OCI-LY7 (cell line): ENCODE data around the gene KIFC1. TPM values are rescaled to one million over a fixed set of nuclear protein-coding genes. Genes with fewer than 3 reads are reported as not detected.

Source experiments
- BruUV-seq: library from RNA; stranded (reverse); fragments of 400-500 nt; replicated peaks from 2 replicates; lab custom pipeline; 2021; lab: Mats Ljungman, UMichigan
- CTCF ChIA-PET: fragments of 300-600 bp; sonication (Branson Sonifier 250); formaldehyde crosslinking; loops from one replicate; lab custom pipeline; 2022; ENCODE audit warnings: antibody characterized with exemption; ENCODE audit not compliant: unreplicated experiment; lab: Charles Lee
- POLR2A ChIA-PET: fragments of 300-600 bp; sonication (Branson Sonifier 250); formaldehyde crosslinking; loops from one replicate; lab custom pipeline; 2022; ENCODE audit warnings: antibody characterized with exemption; lab: Charles Lee
- DNase-seq: peaks from one replicate; pipeline ENCODE4 v3.0.0-alpha.2; 2015; ENCODE audit warnings: low spot score
- H2AFZ ChIP-seq: fragments of 200-600 bp; sonication (generic), shearing (Covaris generic); 2 replicates; pipeline ENCODE4 v1.6.1; 2014; ENCODE audit warnings: mild to moderate bottlenecking, antibody characterized with exemption, low read length, moderate library complexity
- H3K27ac ChIP-seq: fragments of 200-600 bp; sonication (generic); 2 replicates; pipeline ENCODE4 v1.5.1; 2014; ENCODE audit warnings: mixed run types, low read depth, mild to moderate bottlenecking, moderate library complexity, low read length, inconsistent platforms; ENCODE audit not compliant: poor library complexity, severe bottlenecking
- H3K36me3 ChIP-seq: fragments of 200-600 bp; sonication (generic); 2 replicates; pipeline ENCODE4 v1.6.1; 2014; ENCODE audit warnings: mild to moderate bottlenecking, antibody characterized with exemption, low read length, moderate library complexity, mixed read lengths; ENCODE audit not compliant: insufficient read depth
- H3K4me1 ChIP-seq: fragments of 200-600 bp; sonication (generic); 2 replicates; pipeline ENCODE4 v1.5.1; 2014; ENCODE audit warnings: mild to moderate bottlenecking, low read length; ENCODE audit not compliant: insufficient read depth, poor library complexity, severe bottlenecking
- H3K4me2 ChIP-seq: fragments of 200-600 bp; sonication (generic); 2 replicates; pipeline ENCODE4 v1.6.1; 2014; ENCODE audit warnings: mild to moderate bottlenecking, low read length
- H3K4me3 ChIP-seq: fragments of 200-600 bp; sonication (generic); 2 replicates; pipeline ENCODE4 v1.5.1; 2014; ENCODE audit warnings: mild to moderate bottlenecking, low read depth, low read length; ENCODE audit not compliant: poor library complexity, severe bottlenecking
- H3K79me2 ChIP-seq: fragments of 200-600 bp; sonication (generic); 2 replicates; pipeline ENCODE4 v1.6.1; 2016; ENCODE audit warnings: low read depth, mild to moderate bottlenecking, low read length, moderate library complexity, mixed read lengths; ENCODE audit not compliant: insufficient read depth
- H3K9me2 ChIP-seq: fragments of 200-600 bp; sonication (generic); 2 replicates; pipeline ENCODE4 v1.6.1; 2016; ENCODE audit warnings: mild to moderate bottlenecking, low read length, mixed read lengths; ENCODE audit not compliant: insufficient read depth
- H3K9me3 ChIP-seq: fragments of 200-600 bp; sonication (generic); 2 replicates; pipeline ENCODE4 v1.6.1; 2014; ENCODE audit warnings: mild to moderate bottlenecking, mixed run types, low read length, mixed read lengths
- H4K20me1 ChIP-seq: fragments of 200-600 bp; sonication (generic); 2 replicates; pipeline ENCODE4 v1.6.1; 2014; ENCODE audit warnings: mild to moderate bottlenecking, antibody characterized with exemption, low read length, moderate library complexity, mixed read lengths; ENCODE audit not compliant: insufficient read depth
- EZH2phosphoT487 ChIP-seq: fragments of 200-600 bp; sonication (generic); IDR thresholded peaks from 2 replicates; pipeline ENCODE4 v1.6.1; 2018; ENCODE audit warnings: low read depth, borderline replicate concordance, mild to moderate bottlenecking, mixed run types, antibody characterized with exemption, low read length, moderate library complexity, mixed read lengths
- intact Hi-C: fragments of 100-400 bp; cut with micrococcal nuclease; formaldehyde crosslinking; loops from one replicate; pipeline ENCODE4 v1.10.0; 2022; ENCODE audit not compliant: unreplicated experiment
- total RNA-seq, 2 experiments: library from RNA; depleted of rRNA in 1 of 2; stranded (reverse); fragments of >200 nt in 1 of 2; shearing (Covaris generic) in 1 of 2; gene quantifications; 2 replicates each; pipeline ENCODE4 v1.2.3, GENCODE V29; 2014 to 2022
- TF ChIP-seq, protein P1 (sequence below): fragments of 200-600 bp; sonication (generic); conservative IDR thresholded peaks from 2 replicates; pipeline ENCODE4 v1.5.1; 2014; ENCODE audit warnings: mild to moderate bottlenecking, antibody characterized with exemption, low read length, moderate library complexity, mixed read lengths

KIFC1 gene
- total RNA-seq, 2 experiments from 2014 or later = 138 to 167 TPM

DNA sequence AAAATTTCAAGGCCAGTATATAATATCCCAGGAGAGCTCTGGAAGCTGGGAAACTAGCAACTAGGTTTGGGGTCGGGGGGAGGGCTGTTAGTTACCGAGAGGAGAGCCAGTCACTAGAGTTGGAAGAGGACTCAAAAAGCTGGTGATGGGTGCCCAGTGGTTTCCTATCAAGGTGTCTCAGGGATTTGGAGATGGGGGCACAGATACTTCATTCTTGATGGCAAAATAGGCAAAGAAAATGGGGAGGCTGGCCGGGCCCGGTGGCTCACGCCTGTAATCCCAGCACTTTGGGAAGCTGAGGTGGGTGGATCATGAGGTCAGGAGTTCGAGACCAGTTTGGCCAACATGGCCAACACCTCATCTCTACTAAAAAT is 20.0 kb downstream of the KIFC1 start:
- Histone ChIP-seq H3K4me2 (peak overlapping the region; percentile 97), H3K4me3 (peak overlapping the region; percentile 81), H3K4me1 (peaks cover 55% of the 10 kb centered on the region), H3K9me2 (no peaks in the 10 kb centered on the region), H3K9me3 (no peaks in the 10 kb centered on the region), H3K27ac (peak overlapping the region; percentile 72), H2AFZ (no peak overlapping the region), H3K79me2 (peaks cover 14% of the 10 kb centered on the region; the same call in 1 of the 2 replicates), H3K36me3 (peaks cover 71% of the 10 kb centered on the region), H4K20me1 (peaks cover 2% of the 10 kb centered on the region; the same call in 1 of the 2 replicates)
- TF ChIP-seq, protein P1, sequence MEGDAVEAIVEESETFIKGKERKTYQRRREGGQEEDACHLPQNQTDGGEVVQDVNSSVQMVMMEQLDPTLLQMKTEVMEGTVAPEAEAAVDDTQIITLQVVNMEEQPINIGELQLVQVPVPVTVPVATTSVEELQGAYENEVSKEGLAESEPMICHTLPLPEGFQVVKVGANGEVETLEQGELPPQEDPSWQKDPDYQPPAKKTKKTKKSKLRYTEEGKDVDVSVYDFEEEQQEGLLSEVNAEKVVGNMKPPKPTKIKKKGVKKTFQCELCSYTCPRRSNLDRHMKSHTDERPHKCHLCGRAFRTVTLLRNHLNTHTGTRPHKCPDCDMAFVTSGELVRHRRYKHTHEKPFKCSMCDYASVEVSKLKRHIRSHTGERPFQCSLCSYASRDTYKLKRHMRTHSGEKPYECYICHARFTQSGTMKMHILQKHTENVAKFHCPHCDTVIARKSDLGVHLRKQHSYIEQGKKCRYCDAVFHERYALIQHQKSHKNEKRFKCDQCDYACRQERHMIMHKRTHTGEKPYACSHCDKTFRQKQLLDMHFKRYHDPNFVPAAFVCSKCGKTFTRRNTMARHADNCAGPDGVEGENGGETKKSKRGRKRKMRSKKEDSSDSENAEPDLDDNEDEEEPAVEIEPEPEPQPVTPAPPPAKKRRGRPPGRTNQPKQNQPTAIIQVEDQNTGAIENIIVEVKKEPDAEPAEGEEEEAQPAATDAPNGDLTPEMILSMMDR = no peak
- no peak for TF ChIP-seq EZH2phosphoT487
- intact Hi-C loops = loop anchor here (5.0 to 10.0 kb wide), 2 partner anchors 99 to 207 kb away; partner anchors contain the start of genes HSD17B8, RING1, RXRB and SLC39A7
- POLR2A ChIA-PET = no interaction called here
- no peak for DNase-seq
- no TSS peak for BruUV-seq
- CTCF ChIA-PET = no interaction called here

DNA sequence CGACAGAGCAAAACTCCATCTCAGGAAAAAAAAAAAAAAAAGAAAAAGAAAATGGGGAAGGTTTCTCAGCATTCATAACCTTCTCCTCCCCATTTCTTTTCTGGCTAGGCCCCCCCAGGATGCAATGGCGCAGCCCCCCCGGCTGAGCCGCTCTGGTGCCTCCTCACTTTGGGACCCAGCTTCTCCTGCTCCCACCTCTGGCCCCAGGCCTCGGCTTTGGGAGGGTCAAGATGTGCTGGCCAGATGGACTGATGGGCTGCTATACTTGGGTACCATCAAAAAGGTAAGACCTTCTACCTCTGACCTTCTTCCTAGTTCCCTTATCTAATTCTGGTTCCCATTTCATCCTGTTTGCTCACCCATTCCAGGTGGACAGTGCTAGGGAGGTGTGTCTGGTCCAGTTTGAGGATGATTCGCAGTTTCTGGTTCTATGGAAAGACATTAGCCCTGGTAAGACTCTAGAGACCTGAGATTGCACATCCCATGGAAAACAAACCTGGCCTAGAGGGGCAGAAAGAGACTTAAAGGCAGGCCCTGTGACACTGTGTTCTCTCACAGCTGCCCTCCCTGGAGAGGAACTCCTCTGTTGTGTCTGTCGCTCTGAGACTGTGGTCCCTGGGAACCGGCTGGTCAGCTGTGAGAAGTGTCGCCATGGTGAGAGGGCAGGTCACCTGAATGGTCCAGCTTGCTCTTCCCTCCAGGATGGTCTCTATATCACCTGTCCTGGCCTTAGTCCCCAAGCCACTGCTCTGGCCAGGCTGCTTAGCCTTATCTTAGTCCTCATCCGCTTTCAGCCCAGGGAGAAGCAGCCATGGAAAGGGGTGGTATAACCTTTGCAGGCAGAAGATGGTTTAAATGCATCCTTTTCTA is 20.8 kb downstream of the KIFC1 start:
- Histone ChIP-seq H3K36me3 (peaks cover 63% of the 10 kb centered on the region), H3K79me2 (peaks cover 22% of the 10 kb centered on the region; the same call in 1 of the 2 replicates), H3K4me1 (peaks cover 59% of the 10 kb centered on the region), H3K9me2 (no peaks in the 10 kb centered on the region), H2AFZ (no peak overlapping the region), H3K27ac (peak overlapping the region; percentile 7), H4K20me1 (peaks cover 6% of the 10 kb centered on the region; the same call in 1 of the 2 replicates), H3K9me3 (no peaks in the 10 kb centered on the region), H3K4me2 (peak overlapping the region; percentile 97; the same call in 1 of the 2 replicates), H3K4me3 (no peak overlapping the region)
- ChIA-PET POLR2A (interaction anchor here (0.6 kb wide), 1 partner anchor 72 kb away, joined by 4 read pairs; no protein-coding TSS in a partner anchor), CTCF (no interaction called here)
- intact Hi-C loops = loop anchor here (5.0 to 10.0 kb wide), 2 partner anchors 100 to 208 kb away; partner anchors contain the start of genes HSD17B8, RING1, RXRB and SLC39A7
- TF ChIP-seq, protein P1 = no peak
- TF ChIP-seq EZH2phosphoT487 = no peak
- BruUV-seq = no TSS peak
- DNase-seq = no peak
